WERI-Rb-1 (cell line): ENCODE measurements around the gene VPS33A.

Experiments
- DNase-seq: peaks from one replicate; pipeline ENCODE4 v3.0.0-alpha.2; 2020
- H3K27ac ChIP-seq: fragments of 250-450 bp; sonication (Bioruptor Pico); 2 replicates; pipeline ENCODE4 v1.5.1; 2020; ENCODE audit warnings: mild to moderate bottlenecking, moderate library complexity
- H3K27me3 ChIP-seq: fragments of 250-450 bp; sonication (Bioruptor Pico); 2 replicates; pipeline ENCODE4 v1.5.1; 2021; ENCODE audit warnings: mild to moderate bottlenecking, low read depth, moderate library complexity; ENCODE audit not compliant: insufficient read depth, severe bottlenecking
- H3K36me3 ChIP-seq: fragments of 250-450 bp; sonication (Bioruptor Pico); 2 replicates; pipeline ENCODE4 v1.5.1; 2020; ENCODE audit warnings: mild to moderate bottlenecking, moderate library complexity
- H3K4me3 ChIP-seq: 2 replicates; pipeline ENCODE4 v1.5.1; 2011; ENCODE audit warnings: low read depth, mild to moderate bottlenecking, control low read depth, low read length
- H3K9me3 ChIP-seq: fragments of 250-450 bp; sonication (Bioruptor Pico); 2 replicates; pipeline ENCODE4 v1.5.1; 2021; ENCODE audit warnings: mild to moderate bottlenecking, moderate library complexity; ENCODE audit not compliant: severe bottlenecking
- TF ChIP-seq, protein P1 (sequence below): IDR thresholded peaks from 2 replicates; pipeline ENCODE4 v1.5.1; 2011; ENCODE audit warnings: low read depth, mild to moderate bottlenecking, control low read depth, inconsistent platforms, low read length

VPS33A gene

DNA sequence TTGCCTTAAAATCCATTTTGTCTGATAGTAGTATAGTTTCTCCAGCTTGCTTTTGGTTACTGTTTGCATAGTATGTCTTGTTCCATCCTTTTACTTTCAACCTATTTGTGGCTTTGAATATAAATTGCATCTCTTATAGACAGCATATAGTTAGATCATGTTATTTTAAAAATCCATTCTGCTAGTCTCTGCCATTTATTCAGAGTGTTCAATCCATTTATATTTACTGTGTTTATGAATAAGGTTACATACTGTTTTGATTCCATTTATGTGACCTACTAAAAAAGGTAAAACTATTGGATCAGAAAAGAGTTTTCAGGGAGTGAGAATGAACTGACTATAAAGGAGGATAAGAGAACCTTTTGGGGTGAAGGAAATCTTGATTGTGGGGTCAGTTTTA lies 29.6 kb upstream of the VPS33A start:
- Histone ChIP-seq H3K9me3 (no peaks in the 10 kb centered on the region), H3K4me3 (no peak overlapping the region)
- TF ChIP-seq, protein P1, sequence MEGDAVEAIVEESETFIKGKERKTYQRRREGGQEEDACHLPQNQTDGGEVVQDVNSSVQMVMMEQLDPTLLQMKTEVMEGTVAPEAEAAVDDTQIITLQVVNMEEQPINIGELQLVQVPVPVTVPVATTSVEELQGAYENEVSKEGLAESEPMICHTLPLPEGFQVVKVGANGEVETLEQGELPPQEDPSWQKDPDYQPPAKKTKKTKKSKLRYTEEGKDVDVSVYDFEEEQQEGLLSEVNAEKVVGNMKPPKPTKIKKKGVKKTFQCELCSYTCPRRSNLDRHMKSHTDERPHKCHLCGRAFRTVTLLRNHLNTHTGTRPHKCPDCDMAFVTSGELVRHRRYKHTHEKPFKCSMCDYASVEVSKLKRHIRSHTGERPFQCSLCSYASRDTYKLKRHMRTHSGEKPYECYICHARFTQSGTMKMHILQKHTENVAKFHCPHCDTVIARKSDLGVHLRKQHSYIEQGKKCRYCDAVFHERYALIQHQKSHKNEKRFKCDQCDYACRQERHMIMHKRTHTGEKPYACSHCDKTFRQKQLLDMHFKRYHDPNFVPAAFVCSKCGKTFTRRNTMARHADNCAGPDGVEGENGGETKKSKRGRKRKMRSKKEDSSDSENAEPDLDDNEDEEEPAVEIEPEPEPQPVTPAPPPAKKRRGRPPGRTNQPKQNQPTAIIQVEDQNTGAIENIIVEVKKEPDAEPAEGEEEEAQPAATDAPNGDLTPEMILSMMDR: no peak

DNA sequence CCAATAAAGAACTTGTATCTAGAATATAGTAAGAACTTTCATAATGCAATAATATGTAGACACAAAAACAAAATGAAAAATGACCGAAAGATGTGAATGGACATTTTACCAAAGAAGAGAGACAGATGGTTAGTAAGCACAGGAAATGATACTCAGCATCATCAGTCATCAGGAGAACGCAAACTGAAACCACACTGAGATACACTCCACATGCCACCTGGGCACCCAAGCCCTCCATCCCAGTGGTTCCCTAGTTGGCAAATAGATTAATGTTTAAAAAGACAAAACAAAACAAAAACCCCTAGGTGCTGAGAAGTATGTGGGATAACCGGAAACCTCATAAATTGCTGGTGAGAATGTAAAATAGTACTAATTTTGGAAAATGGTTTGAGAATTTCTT lies 26.8 kb upstream of the VPS33A start:
- H3K27ac ChIP-seq: no peak overlapping the region
- TF ChIP-seq, protein P1: no peak
- H3K36me3 ChIP-seq: peaks cover 10% of the 10 kb centered on the region
- no peaks in the 10 kb centered on the region for H3K9me3 ChIP-seq
- DNase-seq: no peak
- no peak overlapping the region for H3K4me3 ChIP-seq
- H3K27me3 ChIP-seq: no peaks in the 10 kb centered on the region

More for the DNA sequence above, 29.6 kb upstream of the VPS33A start:
- no peak overlapping the region for H3K27ac ChIP-seq
- no peaks in the 10 kb centered on the region for H3K27me3 ChIP-seq
- DNase-seq: no peak
- peaks cover 10% of the 10 kb centered on the region for H3K36me3 ChIP-seq

DNA sequence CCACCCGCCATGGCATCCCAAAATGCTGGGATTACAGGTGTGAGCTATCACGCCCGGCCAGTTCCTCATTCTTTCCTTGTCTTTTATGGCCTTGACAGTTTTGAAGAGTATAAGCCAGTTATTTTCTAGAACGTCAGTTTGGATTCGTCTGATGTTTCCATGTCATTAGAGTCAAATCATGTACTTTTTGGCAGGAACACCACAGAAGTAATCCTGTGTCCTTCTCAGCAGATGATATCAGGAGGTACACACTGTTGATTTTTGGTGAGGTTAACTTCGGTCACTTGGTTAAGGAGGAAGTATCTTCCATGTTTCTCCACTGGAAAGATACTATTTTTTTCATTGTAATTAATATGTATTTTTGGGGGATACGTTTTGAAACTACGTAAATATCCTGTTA lies 25.1 kb upstream of the VPS33A start:
- H3K27me3 ChIP-seq: no peaks in the 10 kb centered on the region
- DNase-seq: no peak
- H3K9me3 ChIP-seq: no peaks in the 10 kb centered on the region
- H3K36me3 ChIP-seq: peaks cover 8% of the 10 kb centered on the region; the same call in 1 of the 2 replicates
- H3K27ac ChIP-seq: no peak overlapping the region
- TF ChIP-seq, protein P1: no peak
- no peak overlapping the region for H3K4me3 ChIP-seq

- Histone ChIP-seq H3K27ac (no peak overlapping the region), H3K36me3 (no peaks in the 10 kb centered on the region), H3K27me3 (no peaks in the 10 kb centered on the region), H3K9me3 (no peaks in the 10 kb centered on the region), H3K4me3 (no peak overlapping the region)
- TF ChIP-seq, protein P1: no peak
- no peak for DNase-seq
Measured at GRCh38 chr12:122283680-122284079, 17.4 kb upstream of the VPS33A start.

- Histone ChIP-seq H3K27me3 (no peaks in the 10 kb centered on the region), H3K9me3 (no peaks in the 10 kb centered on the region), H3K36me3 (no peaks in the 10 kb centered on the region), H3K27ac (no peak overlapping the region), H3K4me3 (no peak overlapping the region)
- TF ChIP-seq, protein P1: no peak
- no peak for DNase-seq
Measured at GRCh38 chr12:122282061-122282460, 15.8 kb upstream of the VPS33A start.

DNA sequence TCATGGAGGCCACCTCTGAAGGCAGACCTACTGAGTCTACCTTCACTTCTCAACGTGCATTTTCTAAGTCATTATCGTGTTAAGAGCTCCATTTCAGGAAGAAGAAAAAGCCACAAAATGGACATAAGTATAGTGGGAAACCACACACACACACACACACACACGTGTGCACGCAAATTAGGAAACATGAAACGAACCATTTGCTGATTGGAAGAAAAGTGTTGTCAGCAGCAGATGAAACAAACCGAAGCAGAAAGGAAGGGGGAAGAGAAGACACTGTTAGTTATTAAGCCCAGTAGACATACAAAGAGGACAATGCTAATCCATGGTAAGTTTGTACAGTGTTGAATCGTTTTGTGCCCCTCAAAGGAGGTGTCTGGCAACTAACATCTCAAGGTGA lies 9.9 kb upstream of the VPS33A start:
- Histone ChIP-seq H3K36me3 (peaks cover 3% of the 10 kb centered on the region; the same call in 1 of the 2 replicates), H3K27ac (no peak overlapping the region), H3K4me3 (no peak overlapping the region), H3K27me3 (no peaks in the 10 kb centered on the region), H3K9me3 (no peaks in the 10 kb centered on the region)
- no peak for DNase-seq
- TF ChIP-seq, protein P1: no peak
